NOMO-1 treated with DMSO at 0.1 percent for 48 hours (cell line): ENCODE results near the gene TCERG1L.

Source experiments
- DNase-seq: peaks from one replicate; lab custom pipeline; 2025; ENCODE audit not compliant: unreplicated experiment; lab: John Stamatoyannopoulos, UW

Gene TCERG1L

DNA sequence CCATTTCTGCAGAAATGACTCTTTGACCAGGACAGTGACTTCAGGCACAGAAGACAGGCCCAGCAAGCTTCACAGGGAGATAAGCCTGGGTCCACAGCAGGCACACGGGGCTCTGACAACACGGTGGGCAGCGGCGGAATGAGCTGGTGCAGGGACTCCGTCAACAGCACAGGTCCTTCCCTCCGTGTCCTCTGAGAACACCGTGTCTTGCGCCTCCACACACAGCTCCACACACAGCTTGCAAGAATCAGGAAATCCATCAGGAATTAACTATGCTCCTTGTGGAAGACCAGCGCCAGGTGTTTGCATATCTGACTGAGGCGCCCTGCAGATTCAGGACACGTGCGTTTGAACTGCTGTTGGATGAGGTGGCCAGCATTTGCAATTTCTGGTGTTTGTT is 39.6 kb downstream of the TCERG1L start:
- no peak for DNase-seq

DNA sequence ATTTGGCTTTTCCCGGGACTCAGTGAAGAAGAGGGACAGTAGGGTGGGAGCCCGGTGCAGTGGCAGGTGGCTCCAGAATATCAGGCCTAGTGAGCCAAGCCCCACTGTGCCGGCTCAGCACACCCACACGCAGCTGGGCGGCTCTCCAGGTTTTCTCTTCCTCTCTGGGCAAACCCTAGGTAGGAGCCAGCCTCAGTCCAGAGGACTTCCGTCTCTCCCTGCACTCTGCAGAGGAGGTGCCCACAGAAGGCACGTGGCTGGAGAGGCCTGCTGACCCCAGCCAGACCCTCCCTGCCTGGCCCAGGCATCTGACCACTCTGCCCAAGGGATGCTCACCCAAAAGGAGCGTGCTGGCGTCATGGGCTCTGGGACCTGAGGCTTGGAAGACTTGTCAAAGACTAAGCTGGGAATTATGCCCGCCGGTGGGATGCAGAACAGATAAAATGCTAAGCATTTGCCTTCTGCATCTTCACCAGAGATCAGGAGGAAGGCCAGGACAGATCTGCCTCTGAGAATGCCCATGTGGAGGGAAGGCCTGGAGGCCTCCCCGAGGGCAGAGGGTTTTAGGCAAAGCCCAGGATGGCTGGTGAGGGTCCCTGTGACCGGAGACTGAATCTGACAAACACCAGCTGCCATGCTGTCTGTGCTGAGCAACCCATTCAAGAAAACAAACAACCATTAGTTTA is 40.2 kb downstream of the TCERG1L start:
- no peak for DNase-seq

DNA sequence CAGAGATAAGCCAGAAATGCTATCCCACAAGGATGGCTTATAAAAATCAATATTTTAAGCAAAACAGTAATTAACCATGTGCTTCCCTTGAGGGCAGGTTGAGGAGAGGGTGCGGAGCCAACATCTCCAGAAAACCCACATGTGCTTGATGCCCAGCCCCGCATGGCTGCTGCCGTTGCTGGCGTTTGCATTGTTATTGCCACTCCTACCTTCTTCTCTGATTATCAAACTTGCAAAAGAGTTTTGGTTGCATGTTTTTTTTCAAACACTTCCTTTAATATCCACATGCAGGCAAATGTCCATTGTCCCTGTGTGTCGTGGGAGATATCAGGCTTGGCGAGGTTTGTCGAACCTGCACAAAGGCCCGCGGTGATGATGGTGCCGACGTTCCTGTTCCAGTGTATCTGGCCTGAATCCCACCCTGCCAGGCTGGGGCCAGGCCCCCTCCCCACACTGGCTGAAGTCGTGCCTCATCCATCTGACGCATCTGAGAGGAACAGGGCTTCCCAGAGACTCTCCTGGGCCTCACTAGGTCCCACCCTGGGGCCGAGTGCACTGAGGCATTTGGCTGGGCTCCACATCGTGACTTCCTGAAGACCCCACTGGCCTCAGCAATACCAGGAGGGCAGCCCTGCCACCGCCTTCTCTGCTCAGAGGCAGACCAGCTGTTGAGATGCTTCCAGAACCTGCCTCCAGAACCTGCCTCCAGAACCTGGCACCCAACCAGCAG is 40.9 kb downstream of the TCERG1L start:
- no peak for DNase-seq

DNA sequence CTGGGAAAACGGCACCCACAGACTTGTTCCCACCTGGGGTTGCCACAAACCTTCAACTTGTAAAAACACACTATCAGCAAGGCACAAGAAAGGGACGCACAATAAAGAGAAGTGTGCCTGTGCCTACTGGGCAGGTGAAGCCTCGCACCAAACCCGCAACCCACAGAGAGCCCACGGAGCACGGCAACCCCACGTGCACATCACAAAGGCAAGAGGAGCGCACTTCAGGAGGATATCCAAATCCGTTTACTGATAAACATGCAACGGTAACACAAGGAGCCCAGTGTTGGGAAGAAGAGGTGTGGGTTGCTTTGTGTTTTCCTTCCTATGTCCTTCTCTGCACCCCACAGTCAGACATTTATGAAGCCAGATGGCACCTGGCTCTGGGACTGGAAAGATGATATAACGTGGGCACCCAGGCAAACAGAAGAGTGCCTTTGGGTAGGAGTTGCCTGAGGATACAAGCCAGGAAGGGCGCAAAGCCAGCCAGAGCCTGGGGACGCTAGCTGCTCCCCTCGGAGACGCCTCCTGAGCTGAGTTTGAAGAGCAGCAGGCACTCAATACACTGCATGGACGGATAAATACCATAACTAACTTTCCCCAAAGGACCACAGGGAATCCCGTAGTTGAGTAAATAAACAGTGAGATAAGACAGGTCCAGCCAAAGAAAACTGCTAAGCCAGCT is 41.6 kb downstream of the TCERG1L start:
- DNase-seq, result no peak

DNA sequence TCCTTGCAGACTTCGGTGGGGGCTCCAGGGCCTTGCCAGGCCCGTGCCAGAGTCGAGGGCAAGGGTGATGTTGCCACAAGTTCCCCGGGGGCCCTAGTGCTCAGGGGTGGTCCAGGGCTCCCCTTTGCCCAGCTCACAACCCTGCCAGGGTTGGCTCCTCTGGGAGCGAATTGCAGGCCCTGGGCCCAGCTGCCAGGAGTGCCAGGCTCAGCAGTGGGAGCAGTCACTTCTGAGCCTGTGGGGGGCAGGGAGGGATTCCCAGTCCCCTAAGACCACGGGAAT is 43.8 kb downstream of the TCERG1L start:
- no peak for DNase-seq

DNA sequence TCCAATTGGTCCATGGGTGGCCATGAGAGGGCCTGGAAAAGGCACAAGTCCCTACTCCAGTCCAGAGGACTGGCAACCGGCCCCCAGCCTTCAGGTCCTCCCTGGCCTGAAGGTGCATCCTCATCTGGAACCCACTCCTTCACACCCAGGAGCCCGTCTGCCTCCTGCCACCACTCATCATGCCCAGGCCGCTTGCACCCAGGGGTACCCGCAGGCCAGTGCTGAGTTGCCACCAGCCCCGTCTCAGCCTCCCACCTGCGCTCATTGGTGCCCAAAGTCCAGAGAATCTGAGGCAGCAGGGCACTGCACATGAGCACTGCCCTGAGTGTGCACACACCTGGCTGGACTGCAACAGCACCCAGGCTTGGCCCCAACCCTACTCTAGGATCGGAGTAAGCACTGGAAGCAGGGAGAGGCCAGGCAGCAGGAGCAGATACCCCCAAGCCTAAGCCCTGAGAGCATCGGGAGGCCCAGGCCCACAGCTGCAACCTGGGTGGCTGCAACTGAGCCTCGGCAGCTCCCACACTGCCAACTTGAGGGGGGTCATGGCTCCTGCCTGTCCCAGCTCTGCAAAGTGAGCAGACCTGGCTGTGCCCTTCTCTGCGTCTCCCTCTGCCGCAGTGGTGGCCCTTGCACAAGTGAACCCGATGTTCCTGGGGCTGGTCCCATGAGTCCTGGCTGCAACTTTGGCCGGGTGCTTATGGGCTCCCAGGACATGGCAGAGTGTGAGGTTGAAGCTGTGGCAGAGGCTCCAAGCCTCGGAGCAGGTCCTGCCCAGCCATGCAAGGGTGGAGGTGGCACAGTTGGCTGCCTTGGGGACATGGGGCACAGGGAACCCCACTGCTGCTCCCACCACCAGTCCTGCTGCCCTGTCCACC is 44.3 kb downstream of the TCERG1L start:
- DNase-seq, result no peak

DNA sequence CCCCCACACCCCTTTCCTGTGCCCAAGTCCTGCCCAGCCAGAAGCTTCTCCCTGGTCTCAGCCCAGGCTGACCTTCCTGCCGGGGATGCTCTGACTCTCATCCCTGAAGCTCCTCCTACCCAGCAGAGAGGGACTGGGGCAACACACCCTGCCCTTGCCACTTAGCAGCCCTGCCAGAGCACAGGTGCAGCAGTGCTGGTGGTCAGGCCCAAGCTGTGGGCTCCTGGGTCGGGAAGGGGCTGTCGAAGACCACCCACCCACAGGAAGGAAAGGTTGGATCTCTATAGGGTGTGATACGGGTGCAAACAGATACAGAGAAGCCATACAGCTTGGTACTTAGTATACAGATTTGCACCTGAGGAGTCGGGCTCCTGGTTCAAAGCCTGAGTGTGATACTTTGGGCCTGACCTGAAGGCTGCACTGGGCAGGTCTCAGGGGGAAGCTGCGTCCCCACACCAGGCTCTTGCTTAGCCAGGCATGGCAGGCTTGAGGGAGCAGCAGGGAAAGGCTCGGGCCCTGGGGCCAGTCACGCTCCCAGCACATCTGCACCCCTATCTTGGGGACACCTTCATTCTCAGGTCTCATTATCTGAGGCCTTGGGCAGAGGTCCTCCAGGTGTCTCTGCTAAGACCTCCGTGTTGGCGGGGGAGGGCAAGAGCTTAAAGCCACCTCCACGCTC is 47.3 kb downstream of the TCERG1L start:
- no peak for DNase-seq

DNA sequence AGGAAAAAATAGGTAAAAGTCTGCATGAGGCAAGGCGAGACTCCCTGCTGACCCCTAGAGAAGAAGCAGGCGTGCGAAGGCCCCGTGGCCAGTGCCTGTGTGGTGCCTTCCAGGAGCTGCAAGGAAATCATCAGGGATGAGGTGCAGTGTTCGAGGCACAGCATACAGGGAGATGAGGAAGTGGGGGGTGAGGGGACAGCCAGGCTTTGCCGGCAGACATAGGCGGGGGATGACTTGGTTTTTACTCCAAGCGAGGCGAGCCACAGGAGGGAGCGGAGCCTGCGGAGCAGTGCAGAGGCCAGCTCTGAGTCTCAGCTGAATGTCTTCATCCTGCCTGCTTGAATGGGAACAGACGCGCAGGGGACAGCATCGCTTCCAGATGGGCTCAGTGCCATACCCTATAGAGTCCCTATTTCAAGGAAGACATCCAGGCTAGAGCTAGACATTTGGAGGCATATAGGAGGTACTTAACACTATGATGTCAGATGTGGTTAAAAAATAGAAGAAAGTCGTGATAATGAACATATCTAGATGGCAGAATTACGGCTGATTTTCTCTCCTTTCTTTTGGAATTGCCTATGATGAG is 49.5 kb downstream of the TCERG1L start:
- no peak for DNase-seq

DNA sequence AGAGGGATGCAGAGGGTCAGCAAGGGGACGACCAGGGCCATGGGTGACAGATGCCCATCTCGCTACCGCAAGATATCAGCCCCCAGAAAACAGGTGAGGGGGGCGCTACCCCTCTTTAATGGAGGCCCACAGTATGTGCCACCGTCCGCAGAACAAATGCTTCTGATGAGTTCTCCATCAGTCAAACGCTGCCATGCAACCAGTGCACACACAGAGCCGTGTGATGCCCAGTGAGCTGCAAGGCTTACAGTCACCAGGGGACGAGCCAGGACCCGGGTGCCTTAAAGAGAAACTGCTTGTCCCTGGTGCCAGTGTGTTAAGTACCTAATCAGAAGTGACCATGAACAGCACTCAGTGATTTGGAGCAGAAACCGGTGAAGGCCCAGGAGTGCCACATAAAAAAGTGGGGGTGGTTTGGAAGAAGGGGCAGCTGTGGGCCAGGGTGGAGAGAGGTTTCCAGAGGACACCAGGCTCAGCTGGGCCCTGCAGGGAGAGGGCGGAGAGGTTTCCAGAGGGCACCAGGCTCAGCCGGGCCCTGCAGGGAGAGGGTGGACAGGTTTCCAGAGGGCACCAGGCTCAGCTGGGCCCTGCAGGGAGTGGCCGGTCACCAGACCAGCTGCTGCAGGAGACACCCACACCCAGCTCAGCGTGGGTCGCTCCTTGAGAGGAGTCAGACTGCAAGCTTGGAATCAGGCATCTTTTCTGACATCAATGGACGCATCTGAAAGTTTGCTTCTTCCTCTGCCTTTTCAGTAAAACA is 50.9 kb downstream of the TCERG1L start:
- DNase-seq, result no peak

DNA sequence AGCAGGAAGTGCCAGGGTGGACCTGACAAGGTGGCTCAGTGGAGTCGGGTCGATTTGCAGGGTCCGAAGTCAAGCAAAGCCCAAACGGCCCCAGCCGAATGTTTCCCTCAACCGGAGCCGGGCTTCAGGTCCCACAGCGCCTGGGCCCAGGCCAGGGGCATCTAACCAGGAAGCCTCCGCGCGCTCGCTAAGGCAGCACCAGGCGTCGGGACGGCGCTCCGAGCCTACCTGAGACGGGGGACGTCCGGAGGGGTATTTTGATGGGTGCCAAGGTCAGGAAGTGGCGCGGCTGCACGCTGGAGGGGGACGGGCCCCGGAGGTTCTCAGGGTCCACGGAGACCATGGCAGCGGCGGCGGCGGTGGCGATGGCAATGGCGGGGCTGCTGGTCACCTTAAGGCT is 51.5 kb downstream of the TCERG1L start:
- no peak for DNase-seq

DNA sequence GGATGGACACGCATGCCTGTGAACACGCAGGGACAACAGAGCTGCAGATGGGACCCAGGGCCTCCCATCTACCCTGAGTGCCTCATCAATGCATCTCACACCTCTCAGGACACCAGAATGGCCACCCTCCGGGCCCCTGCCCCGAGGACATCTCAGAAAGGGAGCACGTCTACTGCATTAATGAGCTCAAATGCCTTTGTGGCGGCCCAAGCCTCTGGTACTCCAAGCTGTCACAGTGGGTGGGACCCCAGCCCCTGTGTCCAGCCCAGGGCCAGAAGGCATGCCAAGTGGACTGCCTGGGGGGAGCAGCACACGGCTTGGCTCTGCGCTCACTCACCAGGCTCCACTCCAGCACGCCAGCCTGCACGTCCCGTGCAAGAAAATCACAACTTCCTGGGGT is 52.0 kb downstream of the TCERG1L start:
- no peak for DNase-seq

DNA sequence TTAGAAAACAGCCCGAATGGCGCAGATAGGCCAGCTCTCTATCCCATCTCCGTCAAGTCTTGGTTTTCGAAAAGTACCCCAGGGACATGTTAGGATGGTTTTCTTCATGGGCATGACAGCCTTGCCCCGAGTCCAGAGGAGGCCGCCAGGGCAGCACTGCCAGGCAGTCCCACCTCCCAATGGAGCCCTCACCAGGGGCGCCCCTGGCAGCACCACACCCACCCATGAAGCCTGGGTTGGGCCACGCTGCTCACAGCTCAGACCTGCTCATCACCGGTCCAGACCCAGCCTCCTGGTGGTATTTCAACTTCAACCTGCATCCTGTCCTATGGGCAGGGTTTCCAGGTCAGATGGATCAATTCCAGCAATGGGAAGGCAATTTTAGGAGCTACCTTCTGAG is 53.3 kb downstream of the TCERG1L start:
- no peak for DNase-seq

DNA sequence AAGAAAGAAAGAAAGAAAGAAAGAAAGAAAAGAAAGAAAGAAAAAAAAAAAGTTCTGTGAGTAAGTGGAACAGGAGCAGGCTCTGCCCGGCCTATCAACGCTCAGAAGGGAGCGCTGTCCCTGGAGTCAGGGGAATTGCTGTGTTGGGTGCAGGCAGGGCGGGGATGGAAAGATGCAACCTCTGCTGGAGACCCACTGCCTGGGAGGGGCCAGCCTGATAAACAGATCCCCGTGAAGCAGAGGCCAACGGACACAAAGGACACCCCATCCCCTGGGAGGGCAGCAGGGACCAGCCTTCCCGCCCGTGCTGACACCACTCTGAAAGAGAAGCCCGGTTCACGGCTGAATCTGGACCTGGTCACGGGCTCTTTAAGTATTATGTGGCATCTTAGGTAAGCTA is 54.5 kb downstream of the TCERG1L start:
- no peak for DNase-seq

DNA sequence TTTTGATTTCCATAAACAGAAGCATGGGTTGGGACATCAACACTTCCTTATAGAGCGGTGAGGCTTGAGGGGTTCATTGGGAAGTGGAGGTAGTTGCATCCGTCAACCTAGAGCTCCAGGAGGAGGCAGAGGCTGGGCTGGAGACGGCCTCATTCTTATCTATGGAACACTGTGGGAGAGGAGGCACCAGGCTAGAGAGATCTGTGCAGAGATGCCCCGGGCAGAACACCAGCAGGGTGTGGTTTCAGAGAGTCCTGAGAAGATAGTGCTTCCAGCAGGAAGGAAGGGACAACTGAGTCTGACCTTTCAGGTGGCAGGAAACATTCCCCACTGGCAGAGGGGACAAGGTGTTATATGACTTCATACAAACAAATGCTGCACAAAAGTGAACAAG is 56.7 kb downstream of the TCERG1L start:
- no peak for DNase-seq

DNA sequence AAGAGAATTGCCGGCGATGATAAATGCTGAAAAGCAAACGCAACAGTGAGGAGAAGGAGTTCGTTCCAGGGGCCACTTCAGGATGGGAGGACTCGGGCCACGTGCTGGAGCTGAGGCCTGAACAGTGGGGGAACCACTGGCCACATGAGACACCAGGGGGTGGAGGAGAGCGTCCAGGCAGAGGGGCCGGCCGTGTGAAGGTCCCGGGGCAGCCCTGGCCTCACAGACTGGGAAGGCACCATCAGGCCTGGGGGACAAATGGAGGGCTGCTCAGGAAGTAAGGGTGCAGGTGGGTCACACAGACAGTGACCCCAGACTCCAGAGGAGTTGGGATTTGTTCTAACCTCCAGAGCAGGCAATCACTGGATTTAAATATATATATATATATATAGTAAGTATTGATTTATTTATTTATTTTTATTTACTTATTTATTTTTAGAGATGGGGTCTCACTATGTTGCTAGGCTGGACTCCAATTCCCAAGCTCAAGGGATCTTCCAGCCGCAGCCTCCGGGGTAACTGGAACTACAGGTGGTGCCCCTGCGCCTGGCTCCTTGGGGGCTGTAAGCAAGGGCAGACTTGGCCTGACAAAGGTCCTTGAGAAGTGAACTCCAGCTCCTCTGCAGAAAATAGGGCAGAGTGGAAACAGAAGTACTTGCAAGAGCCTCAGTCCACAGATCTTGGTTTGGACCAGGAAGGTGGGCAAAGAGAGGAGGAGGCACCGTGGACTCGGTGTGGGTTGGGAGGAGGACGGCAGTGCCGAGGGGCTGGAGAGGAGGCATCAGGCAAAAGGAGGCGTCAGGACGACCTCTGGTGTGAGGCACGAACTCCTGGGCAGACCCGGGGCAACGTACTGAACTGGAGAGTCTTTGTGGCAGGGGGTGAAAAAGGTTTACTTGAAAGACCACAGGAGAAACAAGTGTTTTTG is 57.3 kb downstream of the TCERG1L start:
- DNase-seq, result no peak

DNA sequence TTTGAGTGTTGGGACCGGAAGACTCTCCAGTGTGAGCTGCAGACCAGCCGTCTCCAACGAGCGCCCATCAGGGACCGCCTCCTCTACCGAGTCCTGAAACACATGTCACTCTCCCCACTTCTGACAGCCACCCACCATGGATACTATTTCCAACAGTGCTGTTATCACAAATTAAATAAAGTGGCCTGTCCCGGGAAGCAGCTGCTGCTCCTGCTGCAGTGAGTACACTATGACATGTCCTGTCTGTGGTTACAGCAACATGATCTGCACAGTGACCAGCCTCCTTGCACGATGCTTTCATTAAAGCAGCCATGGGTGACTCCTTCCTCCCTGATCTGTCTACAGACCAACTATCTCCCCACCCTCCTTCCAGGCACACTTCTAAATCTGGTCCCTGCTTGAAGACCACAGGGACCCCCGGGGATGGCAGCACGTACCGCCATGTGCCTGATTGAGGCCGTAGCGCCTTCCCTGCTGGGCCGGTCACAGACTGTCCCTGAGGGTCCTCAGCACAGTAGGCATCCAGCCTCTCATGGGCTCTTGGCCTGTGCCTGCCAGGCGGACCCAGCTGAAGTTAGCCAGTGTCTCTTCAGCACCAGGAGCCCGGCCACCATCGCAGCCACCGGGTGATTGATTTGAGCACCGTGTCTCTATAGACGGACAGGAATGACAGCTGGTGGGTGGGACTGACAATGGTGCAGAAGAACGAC is 58.8 kb downstream of the TCERG1L start:
- no peak for DNase-seq

DNA sequence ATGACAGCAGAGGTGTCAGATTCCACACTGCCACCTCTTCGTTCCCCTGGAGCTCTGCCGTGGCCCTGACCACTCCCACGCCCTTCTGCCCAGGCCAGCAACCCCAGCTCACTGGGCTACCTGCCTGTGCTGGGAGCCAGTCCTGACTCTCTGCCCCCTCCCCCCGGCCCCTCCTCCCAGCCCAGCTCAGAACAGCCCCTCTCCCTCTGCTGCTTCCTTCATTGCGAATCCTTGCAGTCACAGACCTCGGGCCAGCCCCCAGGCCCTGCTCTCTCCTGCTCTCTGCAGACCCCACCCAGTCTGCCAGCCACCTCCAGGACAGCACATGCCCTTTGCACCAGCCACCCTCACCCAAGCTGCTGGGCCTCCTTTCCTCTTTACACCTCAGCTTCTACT is 60.4 kb downstream of the TCERG1L start:
- DNase-seq, result no peak

DNA sequence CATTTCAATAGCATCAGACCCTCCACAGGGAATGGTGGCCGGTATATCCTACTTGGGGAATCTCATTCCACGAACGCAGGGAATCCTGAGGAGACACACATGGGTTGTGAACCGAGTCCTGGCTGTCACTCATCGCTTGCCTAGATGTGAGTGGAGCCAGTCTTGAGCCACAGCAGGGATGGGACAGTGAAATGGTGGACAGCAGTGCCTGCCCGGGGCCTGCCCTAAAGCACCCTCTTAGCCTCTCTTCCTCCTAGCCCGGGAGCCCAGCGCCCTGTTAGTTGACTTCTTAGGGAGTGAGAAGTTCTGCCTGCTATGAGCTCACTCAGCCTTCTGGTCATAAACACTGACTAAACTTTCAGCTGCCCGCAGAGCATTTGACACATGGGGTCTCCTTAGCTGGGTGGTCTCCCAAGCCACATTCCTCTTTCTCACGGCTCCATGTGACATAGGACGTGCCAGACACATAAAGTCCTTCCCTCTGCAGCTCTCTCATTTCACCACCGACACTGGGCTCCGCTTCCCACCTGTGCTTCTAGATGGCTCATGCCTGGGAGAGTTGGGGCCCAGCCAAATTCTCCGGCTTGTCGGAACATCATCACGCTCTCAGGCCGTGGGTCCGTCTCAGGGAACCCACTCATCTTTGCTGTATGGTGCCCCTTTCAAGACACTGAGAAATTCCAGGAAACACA is 60.9 kb downstream of the TCERG1L start:
- no peak for DNase-seq
